Gastroesophageal sphincter (tissue), 4 donors: ENCODE data around the gene EXOC2. TPM values are rescaled to one million over a fixed set of nuclear protein-coding genes. Genes with fewer than 3 reads are reported as not detected.

ENCODE experiments used
- ATAC-seq: fragments of 150-250 bp; one replicate; pipeline ENCODE4 v1.9.1; 2016; ENCODE audit warnings: mild to moderate bottlenecking, moderate library complexity
- H3K27ac ChIP-seq, 4 donors: fragments of 200-600 bp; sonication (generic) in 3 of 4; 1 replicate in 3 of 4; 2 replicates in 1 of 4; pipeline ENCODE4 v1.5.1; 2016 to 2019
- H3K27me3 ChIP-seq: fragments of 200-600 bp; sonication (generic); one replicate; pipeline ENCODE4 v1.5.1; 2019
- H3K36me3 ChIP-seq, 2 donors: fragments of 200-600 bp; sonication (generic); one replicate each; pipeline ENCODE4 v1.5.1; 2019; ENCODE audit warnings: control low read depth in 1 of 2
- H3K4me1 ChIP-seq, 3 donors: fragments of 200-600 bp; sonication (generic); 1 replicate in 2 of 3; 2 replicates in 1 of 3; pipeline ENCODE4 v1.5.1; 2016 to 2019; ENCODE audit warnings: control low read depth in 2 of 3
- H3K4me3 ChIP-seq, 2 donors: fragments of 200-600 bp; sonication (generic); one replicate each; pipeline ENCODE4 v1.5.1; 2019; ENCODE audit warnings: mild to moderate bottlenecking in 1 of 2, moderate library complexity in 1 of 2
- H3K9me3 ChIP-seq, 3 donors: fragments of 200-600 bp; sonication (generic); one replicate each; pipeline ENCODE4 v1.5.1; 2017 to 2019; ENCODE audit warnings: control low read depth in 2 of 3
- EP300 ChIP-seq: sonication (generic); formaldehyde crosslinking; IDR thresholded peaks from one replicate; pipeline ENCODE4 v1.6.1; 2017; ENCODE audit warnings: antibody characterized with exemption, mild to moderate bottlenecking
- POLR2A ChIP-seq, 2 donors: fragments of 450-650 bp; IDR thresholded peaks; one replicate each; pipeline ENCODE4 v1.6.1; 2017; ENCODE audit warnings: antibody characterized with exemption in 2 of 2, mild to moderate bottlenecking in 2 of 2, moderate library complexity in 1 of 2
- POLR2AphosphoS5 ChIP-seq: sonication (generic); formaldehyde crosslinking; IDR thresholded peaks from one replicate; pipeline ENCODE4 v1.6.1; 2017; ENCODE audit warnings: antibody characterized with exemption
- WGBS, 2 donors: methylation state at CpG; one replicate each; pipeline ENCODE4 v1.1.5; 2018; ENCODE audit warnings: low coverage in 1 of 2; 5-methylcytosine and 5-hydroxymethylcytosine counted together
- total RNA-seq, 4 donors: library from RNA; depleted of rRNA; stranded (reverse); fragments of >200 nt; gene quantifications; one replicate each; pipeline ENCODE4 v1.1.0, GENCODE V29; 2016
- TF ChIP-seq, protein P1 (sequence below), 4 experiments: fragments of 200-600 bp in 2 of 4; fragments of 450-650 bp in 2 of 4; sonication (generic) in 1 of 4; IDR thresholded peaks; one replicate each; pipeline ENCODE4 v1.5.1; 2017 to 2019; ENCODE audit warnings: antibody characterized with exemption in 4 of 4, mild to moderate bottlenecking in 2 of 4, moderate library complexity in 2 of 4

The EXOC2 gene
- total RNA-seq, 4 donors from 2014 or later = 17.8 to 39.2 (median 25.8) TPM

DNA sequence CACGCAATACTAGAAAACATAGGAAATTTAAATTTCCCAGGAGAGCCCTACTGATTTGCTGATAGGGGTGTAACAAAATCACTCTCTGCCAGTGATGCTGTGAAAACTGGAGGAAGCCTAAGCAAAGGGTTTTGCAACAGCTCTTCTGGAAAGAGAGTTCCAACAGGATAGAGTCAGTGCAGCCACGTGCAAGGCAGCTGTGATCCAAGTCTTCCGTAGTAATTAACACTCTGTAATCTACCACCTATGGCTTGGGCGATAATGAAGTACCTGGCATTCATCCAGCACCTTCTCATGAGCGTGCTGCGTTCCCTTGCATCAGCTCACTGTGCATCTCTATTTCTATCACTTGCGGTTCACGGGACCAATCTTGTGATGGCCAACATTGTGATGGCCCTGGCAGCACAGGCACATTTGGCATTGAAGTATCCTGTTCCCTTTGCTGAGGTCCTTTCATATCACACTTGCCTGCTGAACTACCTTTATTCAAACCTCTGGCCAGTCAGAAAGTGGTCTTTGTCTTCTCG, 253.2 kb downstream of the EXOC2 start:
- WGBS, 2 donors = 64 to 76% methylated on average over 6 to 8 of the region's 9 CpGs
- TF ChIP-seq, protein P1, sequence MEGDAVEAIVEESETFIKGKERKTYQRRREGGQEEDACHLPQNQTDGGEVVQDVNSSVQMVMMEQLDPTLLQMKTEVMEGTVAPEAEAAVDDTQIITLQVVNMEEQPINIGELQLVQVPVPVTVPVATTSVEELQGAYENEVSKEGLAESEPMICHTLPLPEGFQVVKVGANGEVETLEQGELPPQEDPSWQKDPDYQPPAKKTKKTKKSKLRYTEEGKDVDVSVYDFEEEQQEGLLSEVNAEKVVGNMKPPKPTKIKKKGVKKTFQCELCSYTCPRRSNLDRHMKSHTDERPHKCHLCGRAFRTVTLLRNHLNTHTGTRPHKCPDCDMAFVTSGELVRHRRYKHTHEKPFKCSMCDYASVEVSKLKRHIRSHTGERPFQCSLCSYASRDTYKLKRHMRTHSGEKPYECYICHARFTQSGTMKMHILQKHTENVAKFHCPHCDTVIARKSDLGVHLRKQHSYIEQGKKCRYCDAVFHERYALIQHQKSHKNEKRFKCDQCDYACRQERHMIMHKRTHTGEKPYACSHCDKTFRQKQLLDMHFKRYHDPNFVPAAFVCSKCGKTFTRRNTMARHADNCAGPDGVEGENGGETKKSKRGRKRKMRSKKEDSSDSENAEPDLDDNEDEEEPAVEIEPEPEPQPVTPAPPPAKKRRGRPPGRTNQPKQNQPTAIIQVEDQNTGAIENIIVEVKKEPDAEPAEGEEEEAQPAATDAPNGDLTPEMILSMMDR (IDR thresholded peaks at IDR 0.05) = no peak
- TF ChIP-seq POLR2AphosphoS5 (no peak), EP300 (no peak), POLR2A (IDR thresholded peaks at IDR 0.05) (no peak)
- peaks cover 29% of the 10 kb centered on the region for H3K27me3 ChIP-seq
- no peaks in the 10 kb centered on the region for H3K4me1 ChIP-seq
- no peak overlapping the region for H3K4me3 ChIP-seq
- ATAC-seq = peak; percentile 42
- H3K9me3 ChIP-seq = no peaks in the 10 kb centered on the region
- no peaks in the 10 kb centered on the region for H3K36me3 ChIP-seq
- no peak overlapping the region for H3K27ac ChIP-seq

DNA sequence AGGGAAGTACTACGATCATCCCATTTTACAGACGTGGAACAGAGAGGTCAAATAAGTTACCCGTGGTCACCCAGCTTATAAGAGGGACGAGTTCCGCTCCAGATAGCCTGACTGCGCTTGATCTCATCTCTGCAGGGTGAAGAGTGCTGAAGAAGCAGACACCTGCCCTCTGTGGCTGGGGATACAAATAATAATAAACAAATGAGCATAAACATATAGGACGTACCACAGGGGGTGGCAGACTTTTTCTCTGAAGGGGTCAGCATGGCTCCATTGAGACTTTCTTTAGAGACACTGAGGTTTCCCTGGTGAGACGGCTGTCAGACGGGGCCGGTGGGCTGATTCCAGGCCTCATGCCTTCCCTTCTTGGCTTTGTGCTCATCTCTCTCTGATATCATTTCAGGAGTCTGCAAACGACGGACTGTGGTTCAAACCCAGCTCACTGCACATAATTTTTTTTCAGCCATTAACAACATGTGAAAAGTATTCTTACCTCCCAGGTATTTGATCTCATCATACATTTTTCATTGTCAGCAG, 254.2 kb downstream of the EXOC2 start:
- Histone ChIP-seq H3K4me3 (no peak overlapping the region), H3K27ac (no peak overlapping the region), H3K4me1 (no peaks in the 10 kb centered on the region), H3K9me3 (no peaks in the 10 kb centered on the region), H3K27me3 (peaks cover 19% of the 10 kb centered on the region), H3K36me3 (no peaks in the 10 kb centered on the region)
- no peak for ATAC-seq
- TF ChIP-seq EP300 (no peak), POLR2AphosphoS5 (no peak), POLR2A (IDR thresholded peaks at IDR 0.05) (no peak)
- TF ChIP-seq, protein P1 (IDR thresholded peaks at IDR 0.05) = no peak
- WGBS, 2 donors = 59 to 63% methylated on average over 5 to 12 of the region's 12 CpGs

- H3K9me3 ChIP-seq = no peaks in the 10 kb centered on the region
- H3K4me1 ChIP-seq = no peaks in the 10 kb centered on the region
- no peak for TF ChIP-seq EP300
- TF ChIP-seq POLR2A (IDR thresholded peaks at IDR 0.05) = no peak
- TF ChIP-seq POLR2AphosphoS5 = no peak
- TF ChIP-seq, protein P1 (IDR thresholded peaks at IDR 0.05) = no peak
- ATAC-seq = no peak
- no peaks in the 10 kb centered on the region for H3K36me3 ChIP-seq
- peaks cover 6% of the 10 kb centered on the region for H3K27me3 ChIP-seq
- 60% methylated on average over 1 of the region's 6 CpGs; no CpG with 5 or more reads in 1 of the 2 donors for WGBS, 2 donors
- H3K4me3 ChIP-seq = no peak overlapping the region
- no peak overlapping the region for H3K27ac ChIP-seq
Measured at GRCh38 chr6:437037-437392, 255.9 kb downstream of the EXOC2 start.

DNA sequence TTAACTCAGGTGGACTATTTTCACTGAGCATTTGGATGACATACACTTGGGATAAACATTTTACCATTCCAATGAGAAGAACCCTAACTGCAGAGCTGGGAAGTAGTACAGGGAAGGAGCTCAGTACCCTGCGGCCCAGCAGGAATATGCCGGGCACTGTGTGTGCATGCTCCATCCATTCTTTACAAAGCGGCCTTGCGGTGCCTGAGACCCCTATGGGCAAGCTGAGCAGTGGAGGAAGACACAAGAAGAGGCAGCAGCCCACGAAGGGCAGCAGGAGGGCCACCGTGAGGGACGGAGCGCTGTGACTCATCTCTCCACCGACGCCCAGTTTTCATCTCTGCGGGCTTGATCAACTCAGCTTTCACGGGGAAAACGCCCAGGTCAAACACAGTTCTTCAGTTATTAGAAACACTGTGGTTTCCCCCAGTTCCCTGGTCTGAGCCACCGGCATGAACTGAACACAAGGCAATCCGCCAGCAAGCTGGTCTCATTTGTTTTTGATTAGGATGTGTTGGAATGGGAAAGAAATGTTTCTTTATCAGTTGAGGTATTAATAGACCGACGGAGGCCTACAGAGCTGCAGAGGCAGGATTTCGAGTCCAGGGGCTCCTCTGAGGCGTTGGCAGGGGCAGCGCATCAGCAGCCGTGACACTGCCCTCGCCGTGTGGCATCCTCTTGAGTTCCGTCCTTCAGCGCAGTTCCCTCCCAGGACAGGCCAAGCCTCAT, 256.5 kb downstream of the EXOC2 start:
- peak; percentile 29 for ATAC-seq
- H3K27ac ChIP-seq = no peak overlapping the region
- 87 to 100% methylated on average over 3 to 11 of the region's 25 CpGs for WGBS, 2 donors

More for the DNA sequence above, 256.5 kb downstream of the EXOC2 start:
- H3K9me3 ChIP-seq = no peaks in the 10 kb centered on the region
- peaks cover under 1% of the 10 kb centered on the region for H3K27me3 ChIP-seq
- H3K36me3 ChIP-seq = no peaks in the 10 kb centered on the region
- TF ChIP-seq, protein P1 (IDR thresholded peaks at IDR 0.05) = no peak
- TF ChIP-seq POLR2AphosphoS5 (no peak), EP300 (no peak), POLR2A (IDR thresholded peaks at IDR 0.05) (no peak)
- H3K4me3 ChIP-seq = no peak overlapping the region
- H3K4me1 ChIP-seq = no peaks in the 10 kb centered on the region
